Endothelial cell of umbilical vein (primary cell): ENCODE results near the gene SLC44A3. TPM values are rescaled to one million over a fixed set of nuclear protein-coding genes. Genes with fewer than 3 reads are reported as not detected.

Source experiments
- BruUV-seq: library from RNA; stranded (reverse); fragments of 400-500 nt; replicated peaks from 2 replicates; lab custom pipeline; 2021; lab: Mats Ljungman, UMichigan
- CTCF ChIA-PET: fragments of 300-600, 350-600 bp; sonication (Branson Sonifier 250); formaldehyde crosslinking; loops from one replicate; lab custom pipeline; 2021; ENCODE audit warnings: antibody characterized with exemption, inconsistent platforms; lab: Charles Lee
- POLR2A ChIA-PET: fragments of 300-600, 350-600 bp; sonication (Branson Sonifier 250); formaldehyde crosslinking; loops from one replicate; lab custom pipeline; 2021; ENCODE audit warnings: antibody characterized with exemption, inconsistent platforms; lab: Charles Lee
- DNase-seq: peaks from one replicate; pipeline ENCODE4 v3.0.0-alpha.2; 2011; ENCODE audit warnings: low read depth, low spot score
- FAIRE-seq: peaks from 2 replicates; lab custom pipeline; 2011; peaks lifted over from hg19 to GRCh38; lab: Jason Lieb, UNC
- H2AFZ ChIP-seq: 2 replicates; pipeline ENCODE4 v1.6.0; 2012; ENCODE audit warnings: low read depth, low read length, control low read depth, inconsistent platforms
- H3K27ac ChIP-seq: 2 replicates; pipeline ENCODE4 v1.5.1; 2011; ENCODE audit warnings: low read depth, mild to moderate bottlenecking, control low read depth, low read length, moderate library complexity; ENCODE audit not compliant: insufficient read depth
- H3K27me3 ChIP-seq, 2 experiments: 2 replicates each; pipeline versions ENCODE4 v1.6.0 to v1.6.1; 2011; ENCODE audit warnings: low read length in 2 of 2, mixed read lengths in 1 of 2; ENCODE audit not compliant: control insufficient read depth in 2 of 2, insufficient read depth in 2 of 2
- H3K36me3 ChIP-seq, 2 experiments: 2 replicates in 1 of 2; 3 replicates in 1 of 2; pipeline ENCODE4 v1.5.1; 2011; ENCODE audit warnings: low read length in 2 of 2, mild to moderate bottlenecking in 1 of 2, moderate library complexity in 1 of 2; ENCODE audit not compliant: control insufficient read depth in 2 of 2, insufficient read depth in 2 of 2; ENCODE audit errors: extremely low read depth in 1 of 2
- H3K4me1 ChIP-seq: 3 replicates; pipeline ENCODE4 v1.5.1; 2011; ENCODE audit warnings: mild to moderate bottlenecking, low read length; ENCODE audit not compliant: control insufficient read depth, insufficient read depth; ENCODE audit errors: extremely low read depth
- H3K4me2 ChIP-seq: 2 replicates; pipeline ENCODE4 v1.6.1; 2011; ENCODE audit warnings: low read length, control low read depth, mixed read lengths; ENCODE audit not compliant: insufficient read depth
- H3K4me3 ChIP-seq, 3 experiments: fragments of 200-600 bp in 1 of 3; sonication (generic), shearing (Covaris generic) in 1 of 3; replicated peaks in 1 of 3; 2 replicates each; pipeline ENCODE4 v1.5.1; 2011 to 2016; ENCODE audit warnings: control low read depth in 3 of 3, low read length in 3 of 3, mild to moderate bottlenecking in 2 of 3, inconsistent platforms in 1 of 3, low read depth in 1 of 3, moderate library complexity in 1 of 3; ENCODE audit not compliant: insufficient read depth in 1 of 3
- H3K79me2 ChIP-seq: 2 replicates; pipeline ENCODE4 v1.6.0; 2012; ENCODE audit warnings: low read length, inconsistent platforms; ENCODE audit not compliant: control insufficient read depth, insufficient read depth
- H3K9ac ChIP-seq: replicated peaks from 2 replicates; pipeline ENCODE3; 2011; ENCODE audit warnings: low read length, control low read depth; ENCODE audit not compliant: insufficient read depth; ENCODE audit errors: extremely low read depth
- H3K9me1 ChIP-seq: replicated peaks from 3 replicates; pipeline ENCODE4 v1.6.0; 2011; ENCODE audit warnings: mild to moderate bottlenecking, low read length; ENCODE audit not compliant: control insufficient read depth, insufficient read depth; ENCODE audit errors: extremely low read depth
- H3K9me3 ChIP-seq: replicated peaks from 2 replicates; pipeline ENCODE4 v1.5.1; 2012; ENCODE audit warnings: low read length, inconsistent platforms; ENCODE audit not compliant: control insufficient read depth, insufficient read depth
- H4K20me1 ChIP-seq: replicated peaks from 2 replicates; pipeline ENCODE3; 2011; ENCODE audit warnings: mild to moderate bottlenecking, low read length; ENCODE audit not compliant: control insufficient read depth, insufficient read depth; ENCODE audit errors: extremely low read depth
- CTCF ChIP-seq, 2 donors: IDR thresholded peaks; 1 replicate in 1 of 2; 2 replicates in 1 of 2; pipeline ENCODE4 v1.5.1; 2011; ENCODE audit warnings: low read length in 2 of 2, mild to moderate bottlenecking in 2 of 2, moderate library complexity in 2 of 2, control low read depth in 1 of 2, inconsistent platforms in 1 of 2, low read depth in 1 of 2; ENCODE audit not compliant: insufficient read depth in 1 of 2; ENCODE audit errors: extremely low read depth in 1 of 2
- EZH2 ChIP-seq: IDR thresholded peaks from 2 replicates; pipeline ENCODE4 v1.6.1; 2012; ENCODE audit warnings: borderline replicate concordance, low read depth, mild to moderate bottlenecking, moderate library complexity, low read length, inconsistent platforms; ENCODE audit not compliant: severe bottlenecking
- GATA2 ChIP-seq: IDR thresholded peaks from 2 replicates; pipeline ENCODE4 v1.7.0; 2011; ENCODE audit warnings: low read depth, mild to moderate bottlenecking, moderate library complexity, mixed read lengths, low read length; ENCODE audit not compliant: insufficient read length, insufficient read depth
- JUN ChIP-seq: IDR thresholded peaks from 2 replicates; pipeline ENCODE4 v1.6.1; 2011; ENCODE audit warnings: borderline replicate concordance, low read depth; ENCODE audit not compliant: insufficient read length, insufficient read depth
- MYC ChIP-seq: IDR thresholded peaks from one replicate; pipeline ENCODE4 v1.6.1; 2011; ENCODE audit warnings: mild to moderate bottlenecking, low read depth, low read length
- POLR2AphosphoS5 ChIP-seq: IDR thresholded peaks from 2 replicates; pipeline ENCODE4 v1.6.1; 2012; ENCODE audit warnings: low read depth, mild to moderate bottlenecking, control low read depth, low read length, moderate library complexity; ENCODE audit not compliant: insufficient read depth
- dilution Hi-C: fragments of 300-500 bp; cut with MboI; formaldehyde crosslinking; loops from one replicate; pipeline ENCODE4 v1.15.0; 2019; ENCODE audit warnings: low sequenced_read_pairs; ENCODE audit not compliant: extremely low pct_ligation_motif_present
- intact Hi-C: fragments of 100-400 bp; cut with micrococcal nuclease; formaldehyde crosslinking; loops from one replicate; pipeline ENCODE4 v1.10.0; 2022
- polyA plus RNA-seq, 4 experiments: library from polyadenylated mRNA; depleted of rRNA in 3 of 4; stranded (reverse) in 3 of 4; unstranded in 1 of 4; fragments of >200 nt; gene quantifications; 2 replicates each; pipeline versions ENCODE4 v1.2.1 to v1.2.3, GENCODE V29; 2011 to 2012; ENCODE audit warnings: missing spikeins in 1 of 4
- total RNA-seq: library from RNA; stranded (reverse); gene quantifications from 2 replicates; pipeline ENCODE4 v1.2.3, GENCODE V29; 2021

The SLC44A3 gene
- total and polyA plus RNA-seq, 2 donors (not counting 3 experiments of a cell fraction or from before 2014, with no cell fraction given), result 0.29 to 0.42 TPM

- TF ChIP-seq JUN (no peak), GATA2 (no peak), MYC (no peak), CTCF (IDR thresholded peaks at IDR 0.05; ENCODE audit: extremely low read depth in 1 of 2, insufficient read depth in 1 of 2, low read depth in 1 of 2, low read length in 2 of 2) (no peak), EZH2 (no peak), POLR2AphosphoS5 (no peak)
- dilution Hi-C loops (no loop called here), intact Hi-C loops (no loop called here)
- Histone ChIP-seq H3K36me3 (peaks cover 33 to 48% of the 10 kb centered on the region in 2 experiments), H3K79me2 (peaks cover 8% of the 10 kb centered on the region), H3K4me1 (no peaks in the 10 kb centered on the region), H3K4me2 (no peak overlapping the region), H3K9me1 (no peaks in the 10 kb centered on the region), H3K27me3 (no peaks in the 10 kb centered on the region), H2AFZ (no peak overlapping the region), H3K4me3 (no peak overlapping the region), H4K20me1 (peaks cover 7% of the 10 kb centered on the region), H3K9ac (no peak overlapping the region), H3K9me3 (no peaks in the 10 kb centered on the region), H3K27ac (no peak overlapping the region)
- DNase-seq (no peak), FAIRE-seq (no peak)
- POLR2A ChIA-PET, result no interaction called here
- CTCF ChIA-PET, result interaction anchor here (0.9 to 4.6 kb wide), 8 partner anchors 9 to 145 kb away, joined by 3 to 38 read pairs (median 6); no protein-coding TSS in a partner anchor
- BruUV-seq, result no TSS peak
Measured at GRCh38 chr1:94898491-94899385, 78.6 kb downstream of the SLC44A3 start.
